Thoracic aorta (tissue), 2 donors: Measurements from ENCODE around the gene P3H2. TPM values are rescaled to one million over a fixed set of nuclear protein-coding genes. Genes with fewer than 3 reads are reported as not detected.

Experiments
- ATAC-seq: fragments of 150-250 bp; one replicate; pipeline ENCODE4 v1.8.0; 2017; ENCODE audit warnings: low read depth; ENCODE audit not compliant: insufficient number of reproducible peaks, low FRiP score
- DNase-seq: peaks from one replicate; pipeline ENCODE4 v3.0.0-alpha.2; 2020; ENCODE audit warnings: low spot score
- H3K27ac ChIP-seq, 2 donors: fragments of 200-600 bp; sonication (generic); 1 replicate in 1 of 2; 2 replicates in 1 of 2; pipeline ENCODE4 v1.5.1; 2016; ENCODE audit warnings: mild to moderate bottlenecking in 2 of 2, moderate library complexity in 2 of 2
- H3K27me3 ChIP-seq: fragments of 200-600 bp; sonication (generic); replicated peaks from 2 replicates; pipeline ENCODE4 v1.6.0; 2016; ENCODE audit warnings: mild to moderate bottlenecking; ENCODE audit not compliant: insufficient read depth
- H3K36me3 ChIP-seq: fragments of 200-600 bp; sonication (generic); one replicate; pipeline ENCODE4 v1.5.1; 2016
- H3K4me1 ChIP-seq, 2 donors: fragments of 200-600 bp; sonication (generic); 1 replicate in 1 of 2; 2 replicates in 1 of 2; pipeline versions ENCODE4 v1.5.1 to v1.6.0; 2016; ENCODE audit warnings: low read depth in 2 of 2, mild to moderate bottlenecking in 1 of 2; ENCODE audit not compliant: control insufficient read depth in 1 of 2
- H3K4me3 ChIP-seq: fragments of 200-600 bp; sonication (generic); 2 replicates; pipeline ENCODE4 v1.5.1; 2016; ENCODE audit warnings: mild to moderate bottlenecking
- H3K9me3 ChIP-seq: fragments of 200-600 bp; sonication (generic); 2 replicates; pipeline ENCODE4 v1.5.1; 2016
- CTCF ChIP-seq: fragments of 200-600 bp; sonication (generic); IDR thresholded peaks from one replicate; pipeline ENCODE4 v1.5.1; 2019; ENCODE audit warnings: antibody characterized with exemption
- total RNA-seq, 2 donors: library from RNA; depleted of rRNA; stranded (reverse); fragments of >200 nt; gene quantifications; one replicate each; pipeline versions ENCODE4 v1.1.0 to v1.2.3, GENCODE V29; 2016

P3H2 gene
- total RNA-seq, 2 donors from 2014 or later: 19.3 to 28.4 TPM

- Histone ChIP-seq H3K4me3 (no peak overlapping the region), H3K4me1 (no peaks in the 10 kb centered on the region), H3K9me3 (no peaks in the 10 kb centered on the region), H3K36me3 (no peaks in the 10 kb centered on the region), H3K27ac (no peak overlapping the region), H3K27me3 (no peaks in the 10 kb centered on the region)
- no peak for ATAC-seq
- no peak for DNase-seq
- TF ChIP-seq CTCF: no peak
Observed at GRCh38 chr3:189942948-189943347, 177.7 kb downstream of the P3H2 start.

- ATAC-seq (no peak), DNase-seq (no peak)
- Histone ChIP-seq H3K9me3 (no peaks in the 10 kb centered on the region), H3K27ac (no peak overlapping the region), H3K4me3 (no peak overlapping the region), H3K36me3 (no peaks in the 10 kb centered on the region), H3K27me3 (no peaks in the 10 kb centered on the region), H3K4me1 (no peaks in the 10 kb centered on the region)
- no peak for TF ChIP-seq CTCF
Observed at GRCh38 chr3:189941679-189942078, 179.0 kb downstream of the P3H2 start.

- ATAC-seq (no peak), DNase-seq (no peak)
- Histone ChIP-seq H3K4me1 (no peaks in the 10 kb centered on the region), H3K36me3 (no peaks in the 10 kb centered on the region), H3K27ac (no peak overlapping the region), H3K4me3 (no peak overlapping the region), H3K27me3 (no peaks in the 10 kb centered on the region), H3K9me3 (no peaks in the 10 kb centered on the region)
- no peak for TF ChIP-seq CTCF
Observed at GRCh38 chr3:189941125-189941524, 179.6 kb downstream of the P3H2 start.

- no peak for TF ChIP-seq CTCF
- DNase-seq: no peak
- H3K9me3 ChIP-seq: no peaks in the 10 kb centered on the region
- no peaks in the 10 kb centered on the region for H3K36me3 ChIP-seq
- no peak for ATAC-seq
- no peaks in the 10 kb centered on the region for H3K27me3 ChIP-seq
- no peak overlapping the region for H3K27ac ChIP-seq
- H3K4me3 ChIP-seq: no peak overlapping the region
- H3K4me1 ChIP-seq: no peaks in the 10 kb centered on the region
Observed at GRCh38 chr3:189937302-189938127, 183.2 kb downstream of the P3H2 start.

GRCh38 chr3:189936201-189936945 lies 184.3 kb downstream of the P3H2 start:
- Histone ChIP-seq H3K27me3 (no peaks in the 10 kb centered on the region), H3K4me3 (no peak overlapping the region), H3K4me1 (no peaks in the 10 kb centered on the region), H3K27ac (no peak overlapping the region), H3K36me3 (no peaks in the 10 kb centered on the region), H3K9me3 (no peaks in the 10 kb centered on the region)
- TF ChIP-seq CTCF: no peak
- DNase-seq (no peak), ATAC-seq (no peak)
